ENCODE data around the gene PAPPA2.

GRCh38 chr1:176522310-176522845 lies 59.4 kb downstream of the PAPPA2 start:
- TF ChIP-seq, protein P1, sequence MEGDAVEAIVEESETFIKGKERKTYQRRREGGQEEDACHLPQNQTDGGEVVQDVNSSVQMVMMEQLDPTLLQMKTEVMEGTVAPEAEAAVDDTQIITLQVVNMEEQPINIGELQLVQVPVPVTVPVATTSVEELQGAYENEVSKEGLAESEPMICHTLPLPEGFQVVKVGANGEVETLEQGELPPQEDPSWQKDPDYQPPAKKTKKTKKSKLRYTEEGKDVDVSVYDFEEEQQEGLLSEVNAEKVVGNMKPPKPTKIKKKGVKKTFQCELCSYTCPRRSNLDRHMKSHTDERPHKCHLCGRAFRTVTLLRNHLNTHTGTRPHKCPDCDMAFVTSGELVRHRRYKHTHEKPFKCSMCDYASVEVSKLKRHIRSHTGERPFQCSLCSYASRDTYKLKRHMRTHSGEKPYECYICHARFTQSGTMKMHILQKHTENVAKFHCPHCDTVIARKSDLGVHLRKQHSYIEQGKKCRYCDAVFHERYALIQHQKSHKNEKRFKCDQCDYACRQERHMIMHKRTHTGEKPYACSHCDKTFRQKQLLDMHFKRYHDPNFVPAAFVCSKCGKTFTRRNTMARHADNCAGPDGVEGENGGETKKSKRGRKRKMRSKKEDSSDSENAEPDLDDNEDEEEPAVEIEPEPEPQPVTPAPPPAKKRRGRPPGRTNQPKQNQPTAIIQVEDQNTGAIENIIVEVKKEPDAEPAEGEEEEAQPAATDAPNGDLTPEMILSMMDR (conservative IDR thresholded peaks at IDR 0.05; ENCODE audit: low read depth, low read length): no peak
- no peak for TF ChIP-seq EZH2 (IDR thresholded peaks at IDR 0.05; ENCODE audit: low read length, unreplicated experiment)
- TF ChIP-seq EZH2phosphoT487 (IDR thresholded peaks at IDR 0.05; ENCODE audit: borderline replicate concordance, low read length): no peak
